Adrenal gland (tissue), 5 donors: Measurements from ENCODE around the gene HPS3.

Experiments used
- POLR2A ChIP-seq, 2 donors: fragments of 450-650 bp; IDR thresholded peaks; one replicate each; pipeline ENCODE4 v1.6.1; 2017; ENCODE audit warnings: antibody characterized with exemption in 2 of 2, mild to moderate bottlenecking in 2 of 2, moderate library complexity in 1 of 2
- TF ChIP-seq, protein P1 (sequence below), 6 experiments: fragments of 450-650 bp in 4 of 6; fragments of 200-600 bp in 2 of 6; sonication (generic) in 1 of 6; IDR thresholded peaks; 1 replicate in 5 of 6; 2 replicates in 1 of 6; pipeline versions ENCODE4 v1.5.1 to v1.8.0; 2016 to 2021; ENCODE audit warnings: antibody characterized with exemption in 6 of 6, mild to moderate bottlenecking in 2 of 6, moderate library complexity in 1 of 6
- donor health status: DM: no; HTN: no; CAD: no.

DNA sequence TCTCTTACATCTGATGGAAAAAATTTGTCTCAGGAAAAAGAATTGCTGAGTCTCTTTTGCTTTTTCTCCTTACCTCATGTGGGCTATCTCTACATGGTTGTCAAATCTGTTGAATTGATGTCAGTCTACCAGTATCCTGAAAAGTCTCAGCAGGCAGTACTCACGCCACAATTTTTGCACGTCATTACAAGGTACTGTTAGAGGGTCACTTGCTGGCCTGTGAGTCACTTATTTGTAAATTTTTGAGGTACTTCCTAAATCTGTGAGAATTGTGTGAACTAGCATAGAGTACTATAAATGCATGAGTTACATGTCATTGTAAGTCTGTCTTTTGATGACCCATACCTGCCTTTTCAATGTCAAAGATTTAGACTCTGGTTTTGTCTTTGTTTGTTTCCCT, 15.9 kb downstream of the HPS3 start:
- TF ChIP-seq, protein P1, sequence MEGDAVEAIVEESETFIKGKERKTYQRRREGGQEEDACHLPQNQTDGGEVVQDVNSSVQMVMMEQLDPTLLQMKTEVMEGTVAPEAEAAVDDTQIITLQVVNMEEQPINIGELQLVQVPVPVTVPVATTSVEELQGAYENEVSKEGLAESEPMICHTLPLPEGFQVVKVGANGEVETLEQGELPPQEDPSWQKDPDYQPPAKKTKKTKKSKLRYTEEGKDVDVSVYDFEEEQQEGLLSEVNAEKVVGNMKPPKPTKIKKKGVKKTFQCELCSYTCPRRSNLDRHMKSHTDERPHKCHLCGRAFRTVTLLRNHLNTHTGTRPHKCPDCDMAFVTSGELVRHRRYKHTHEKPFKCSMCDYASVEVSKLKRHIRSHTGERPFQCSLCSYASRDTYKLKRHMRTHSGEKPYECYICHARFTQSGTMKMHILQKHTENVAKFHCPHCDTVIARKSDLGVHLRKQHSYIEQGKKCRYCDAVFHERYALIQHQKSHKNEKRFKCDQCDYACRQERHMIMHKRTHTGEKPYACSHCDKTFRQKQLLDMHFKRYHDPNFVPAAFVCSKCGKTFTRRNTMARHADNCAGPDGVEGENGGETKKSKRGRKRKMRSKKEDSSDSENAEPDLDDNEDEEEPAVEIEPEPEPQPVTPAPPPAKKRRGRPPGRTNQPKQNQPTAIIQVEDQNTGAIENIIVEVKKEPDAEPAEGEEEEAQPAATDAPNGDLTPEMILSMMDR (IDR thresholded peaks at IDR 0.05), result no peak
- TF ChIP-seq POLR2A (IDR thresholded peaks at IDR 0.05), result no peak
